ENCODE measurements around the gene JTB.

Gene JTB

GRCh38 chr1:153978274-153978909 lies 918 bp upstream of the JTB start:
- no peak for DNase-seq

- DNase-seq: no peak
Measured at GRCh38 chr1:153976819-153977249, 640 bp downstream of the JTB start.

DNA sequence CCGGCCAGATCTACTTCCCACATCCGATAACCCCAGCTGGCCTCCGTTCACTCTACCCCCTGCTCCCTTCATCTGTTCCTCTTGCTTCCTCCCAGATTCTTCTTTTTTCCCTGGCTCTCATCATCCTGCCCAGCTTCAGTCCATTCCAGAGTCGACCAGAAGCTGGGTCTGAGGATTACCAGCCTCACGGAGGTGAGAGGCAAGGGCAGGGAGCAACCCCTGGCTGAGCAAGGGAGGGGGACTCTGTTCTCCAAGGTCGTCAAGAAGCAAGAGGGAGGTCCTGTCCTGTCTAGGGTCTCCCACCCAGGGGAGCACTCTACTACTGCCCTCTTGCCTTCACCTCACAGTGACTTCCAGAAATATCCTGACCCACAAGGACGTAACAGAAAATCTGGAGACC lies 3.9 kb downstream of the JTB start:
- DNase-seq: no peak

- DNase-seq: no peak
Measured at GRCh38 chr1:153973071-153973470, 4.4 kb downstream of the JTB start.

DNA sequence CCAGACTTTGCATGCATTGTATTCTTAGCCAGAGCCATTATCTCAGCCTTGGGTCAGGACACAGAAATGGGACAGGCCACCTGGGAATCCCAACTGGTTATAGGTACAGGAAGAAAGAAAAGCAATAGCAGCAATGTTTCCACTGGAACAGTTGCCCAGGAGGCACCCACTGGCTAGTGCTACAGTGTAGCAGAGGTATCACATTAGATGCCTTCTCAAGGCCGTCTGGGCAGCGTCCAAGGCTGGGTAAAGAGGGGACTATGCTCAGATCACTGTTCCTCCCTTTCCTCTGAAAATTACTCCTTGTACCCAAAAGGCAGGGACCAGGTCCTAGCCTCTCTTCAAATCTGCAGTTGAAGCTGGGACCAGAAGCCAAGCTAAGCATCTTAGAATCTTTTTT lies 7.1 kb downstream of the JTB start:
- DNase-seq: no peak

DNA sequence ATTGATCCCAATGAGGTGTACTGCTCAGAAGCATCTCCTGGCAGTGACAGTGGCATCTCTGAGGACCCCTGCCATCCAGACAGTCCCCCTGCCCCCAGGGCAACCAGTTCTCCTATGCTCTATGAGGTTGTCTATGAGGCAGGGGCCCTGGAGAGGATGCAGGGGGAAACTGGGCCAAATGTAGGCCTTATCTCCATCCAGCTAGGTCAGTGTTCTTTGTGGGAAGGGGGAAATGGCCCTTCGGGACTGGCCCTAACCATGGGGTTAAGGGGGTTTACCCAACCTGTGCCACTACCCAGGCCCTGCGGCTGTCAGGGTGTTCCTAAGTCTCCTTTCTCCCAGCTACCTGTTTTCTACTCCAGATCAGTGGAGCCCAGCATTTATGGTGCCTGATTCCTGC lies 8.5 kb downstream of the JTB start:
- no peak for DNase-seq

GRCh38 chr1:153968408-153968807 lies 9.1 kb downstream of the JTB start:
- DNase-seq: no peak

GRCh38 chr1:153968000-153968363 lies 9.5 kb downstream of the JTB start:
- DNase-seq: no peak

- DNase-seq: peak; percentile 95 to 97
Measured at GRCh38 chr1:153967107-153967999, 10.1 kb downstream of the JTB start, which contains the start of gene CREB3L4. Gene CREB3L4, plus strand, starts transcription at chr1:153967902. Its CDS starts 624 bp downstream, at chr1:153968526.

GRCh38 chr1:153963850-153964331 lies 13.6 kb downstream of the JTB start:
- DNase-seq: no peak

DNA sequence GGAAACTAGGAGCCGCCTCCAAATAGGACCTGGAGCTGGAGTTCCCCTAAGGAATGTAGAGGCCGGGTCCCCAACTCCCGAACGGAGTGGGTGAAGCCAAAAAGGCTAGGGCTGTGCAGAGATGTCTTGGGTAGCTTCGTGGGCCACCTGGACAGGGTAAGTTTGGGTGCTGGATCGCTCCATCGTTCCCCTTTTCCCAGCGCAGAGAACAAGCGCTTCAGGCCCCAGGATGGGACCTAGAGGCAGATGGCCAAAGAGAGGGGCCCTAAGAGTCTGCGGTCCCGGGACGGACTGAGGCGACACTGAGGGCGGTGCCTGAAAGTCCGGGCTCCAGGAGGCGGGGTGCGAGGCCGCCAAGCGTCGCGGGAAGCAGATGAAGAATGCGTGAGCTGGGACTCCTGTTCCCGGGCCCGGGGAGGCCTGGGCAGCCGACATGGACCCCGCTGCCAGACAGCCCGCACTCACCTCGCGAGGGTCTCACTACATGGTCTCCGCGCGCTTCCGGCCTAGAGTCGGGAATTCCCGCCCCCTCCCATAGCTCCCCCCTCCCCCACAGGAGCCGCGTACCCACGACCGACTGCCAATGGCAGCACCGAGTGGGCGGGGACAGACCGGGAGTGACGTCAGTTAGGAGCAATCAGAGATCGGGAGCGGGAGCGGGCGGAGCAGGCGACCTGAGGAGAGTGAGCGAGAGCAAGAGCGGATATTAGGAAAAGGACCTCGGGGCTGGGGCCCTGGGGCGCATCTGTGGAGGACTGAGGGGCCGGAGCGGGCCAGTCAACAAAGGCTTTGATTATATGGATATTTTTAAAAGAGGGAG lies 14.2 kb downstream of the JTB start, which contains the start of gene SLC39A1:
Gene SLC39A1, minus strand, starts transcription at position 508 of the 820 bp plus-strand sequence. CDS start 822 bp downstream, outside the sequence.
- DNase-seq: peak; percentile 85 to 88

DNA sequence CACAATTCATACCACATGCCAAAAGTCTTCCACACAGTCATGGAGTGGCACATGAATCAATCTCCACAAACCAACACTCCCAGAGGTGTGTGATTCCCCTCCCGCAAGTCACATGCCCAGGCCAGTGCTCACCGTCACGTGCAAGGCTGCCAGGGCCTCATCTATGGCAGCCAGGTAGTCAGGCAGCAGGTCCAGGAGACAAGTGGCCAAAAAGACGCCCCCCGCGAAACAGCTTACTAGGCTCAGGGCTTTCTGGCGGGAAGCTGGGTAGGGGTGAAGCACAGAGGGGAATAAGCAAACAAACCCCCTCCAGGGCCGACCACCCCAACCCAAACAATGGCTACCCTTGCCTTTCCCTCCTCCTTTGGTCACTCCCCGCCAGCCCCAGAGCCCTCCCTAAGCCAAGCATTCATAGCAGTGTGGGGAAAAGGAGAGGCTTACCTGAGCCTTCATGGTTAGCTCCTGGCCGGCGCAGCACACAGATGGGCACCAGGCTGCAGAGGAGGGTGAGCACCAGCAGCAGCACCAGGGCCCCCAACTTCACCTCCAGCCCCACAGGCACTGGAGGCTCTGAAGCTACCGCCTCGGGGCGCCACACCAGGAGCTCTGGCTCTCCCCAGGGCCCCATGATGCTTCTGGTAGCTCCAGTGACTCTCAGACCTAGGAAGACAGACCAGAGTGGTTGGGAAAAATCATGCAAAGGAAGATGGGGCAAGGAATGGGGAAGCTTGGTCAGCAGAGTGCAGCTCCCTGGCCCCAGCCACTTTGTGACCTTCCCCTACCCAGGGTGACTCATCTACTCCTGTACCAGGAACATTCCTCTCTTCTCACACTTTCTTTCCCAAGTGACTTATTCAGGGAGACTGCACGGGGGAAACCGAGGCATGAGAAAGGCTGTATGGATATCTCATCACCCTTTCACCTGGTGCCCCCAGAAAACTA lies 15.1 kb downstream of the JTB start:
- peak in 1 of 2 experiments; percentile 14 for DNase-seq

DNA sequence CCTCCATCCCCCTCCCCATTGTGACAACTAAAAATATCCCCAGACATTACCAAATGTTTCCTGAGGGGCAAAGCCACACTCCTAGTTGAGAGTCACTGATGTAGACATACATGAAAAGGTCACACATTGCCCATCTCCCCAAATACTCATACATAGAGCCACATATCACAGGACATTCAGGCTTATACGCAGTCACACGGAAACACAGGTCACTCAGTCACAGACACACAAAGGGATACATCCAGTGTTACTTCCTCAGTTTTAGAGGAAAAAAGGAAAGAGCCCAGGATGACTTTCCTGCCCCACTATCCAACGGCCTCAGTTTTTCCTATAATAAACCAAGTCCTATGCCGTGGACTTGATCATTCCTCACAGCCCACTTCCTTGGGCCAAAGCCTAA lies 16.1 kb downstream of the JTB start:
- DNase-seq: no peak

GRCh38 chr1:153960206-153960605 lies 17.3 kb downstream of the JTB start:
- DNase-seq: no peak

DNA sequence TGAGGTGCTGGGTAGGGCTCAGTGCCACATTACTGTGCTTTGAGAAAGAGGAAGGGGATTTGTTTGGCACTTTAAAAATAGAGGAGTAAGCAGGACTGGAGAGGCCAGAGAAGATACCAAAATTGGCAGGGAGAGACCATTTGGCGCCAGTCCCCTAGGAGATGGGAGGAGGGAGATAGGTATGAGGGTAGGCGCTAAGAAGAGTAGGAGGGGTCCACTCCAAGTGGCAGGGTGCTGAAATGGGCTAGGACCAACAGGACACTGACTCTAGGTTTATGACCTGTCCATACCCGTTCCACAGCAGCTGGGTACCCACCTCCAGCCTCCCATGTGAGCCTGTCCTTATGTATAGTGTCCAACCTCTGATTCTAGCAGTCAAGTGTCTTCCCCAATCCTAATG lies 18.0 kb downstream of the JTB start:
- DNase-seq: no peak

- no peak for DNase-seq
Measured at GRCh38 chr1:153958961-153959260, 18.6 kb downstream of the JTB start.

GRCh38 chr1:153958111-153958960 lies 19.1 kb downstream of the JTB start, which contains the start of gene CRTC2:
Gene CRTC2, minus strand, starts transcription at chr1:153958612. Its CDS starts 115 bp downstream, at chr1:153958497.
- DNase-seq: peak; percentile 96 to 98

- DNase-seq: peak in 1 of 2 experiments; percentile 30
Measured at GRCh38 chr1:153957744-153958110, 19.7 kb downstream of the JTB start.

GRCh38 chr1:153956997-153957715 lies 20.3 kb downstream of the JTB start:
- DNase-seq: no peak

GRCh38 chr1:153954826-153955225 lies 22.6 kb downstream of the JTB start:
- DNase-seq: no peak
